Pancreas (tissue), 10 donors: Measurements from ENCODE around the gene LARP7. TPM values are rescaled to one million over a fixed set of nuclear protein-coding genes. Genes with fewer than 3 reads are reported as not detected.
"Not testable (repeated sequence)": the region's sequence is repeated elsewhere in the genome, so short reads cannot be mapped to it uniquely, and the experiment has no call there.

Experiments
- ATAC-seq, 4 donors: fragments of 200-7000 bp; cut with Tn5 transposase; one replicate each; pipeline versions ENCODE4 v1.8.0 to v1.9.1; 2020; ENCODE audit warnings: mild to moderate bottlenecking in 4 of 4, moderate library complexity in 4 of 4
- DNase-seq, 6 donors: peaks; one replicate each; pipeline ENCODE4 v3.0.0-alpha.2; 2020
- FAIRE-seq: peaks from 2 replicates; lab custom pipeline; 2012; peaks lifted over from hg19 to GRCh38; lab: Jason Lieb, UNC
- H3K27ac ChIP-seq, 4 donors: fragments of 200-600 bp; sonication (generic); 1 replicate in 3 of 4; 2 replicates in 1 of 4; pipeline versions ENCODE4 v1.5.0 to v1.8.0; 2020
- H3K27me3 ChIP-seq, 4 donors: fragments of 200-600 bp; one replicate each; pipeline ENCODE4 v1.8.0; 2021
- H3K36me3 ChIP-seq, 3 donors: fragments of 200-600 bp; sonication (generic) in 1 of 3; one replicate each; pipeline versions ENCODE4 v1.5.0 to v1.8.0; 2020 to 2021
- H3K4me1 ChIP-seq, 3 donors: fragments of 200-600 bp; one replicate each; pipeline ENCODE4 v1.8.0; 2021
- H3K4me3 ChIP-seq, 4 donors: fragments of 200-600 bp; sonication (generic) in 2 of 4; one replicate each; pipeline versions ENCODE4 v1.5.0 to v1.8.0; 2020 to 2021
- H3K9me3 ChIP-seq, 4 donors: fragments of 200-600 bp; one replicate each; pipeline ENCODE4 v1.8.0; 2021
- WGBS, 2 donors: extraction: QIAGEN DNeasy Blood & Tissue Kit; methylation state at CpG; one replicate each; pipeline ENCODE4 v1.1.7; 2013; 5-methylcytosine and 5-hydroxymethylcytosine counted together
- intact Hi-C, 3 donors: fragments of 100-400 bp; cut with DNase I; formaldehyde crosslinking; loops; one replicate each; pipeline versions ENCODE4 v1.11.1 to v1.14.2; 2022
- polyA plus RNA-seq, 2 donors: library from polyadenylated mRNA; stranded (reverse); fragments of 200-250 nt; gene quantifications; one replicate each; pipeline ENCODE4 v1.2.3, GENCODE V29; 2013
- total RNA-seq, 6 donors: library from RNA; stranded (reverse); fragmentation: NEBNext Ultra II Directional in 4 of 6; extraction: Animal tissue kit (Norgen Biotek cat#: 25700) in 4 of 6; gene quantifications; one replicate each; pipeline versions ENCODE4 v1.2.1 to v1.2.4, GENCODE V29; 2021 to 2023
- TF ChIP-seq, protein P1 (sequence below), 4 donors: fragments of 200-600 bp; sonication (generic) in 3 of 4; IDR thresholded peaks; one replicate each; pipeline versions ENCODE4 v1.5.0 to v1.8.0; 2021; ENCODE audit warnings: antibody characterized with exemption in 4 of 4
- donor health status: healthy with polysubstance abuse.
- donor health status: DM: no; HTN: no; CAD: no; lungs with moderate emphysema.
- donor health status: DM: no; HTN: no; CAD: no.
- donor health status: control.
- donor health status: control.
- donor health status: Bipolar disorder and iron deficiency.
- donor health status: DM: yes; HTN: yes; CAD: no.
- donor health status: DM: no; HTN: no; CAD: no.
- donor health status: DM: no; HTN: no; CAD: no.
- donor health status: DM: yes; HTN: yes; CAD: no.

LARP7 gene
- total and polyA plus RNA-seq, 8 donors: 8.3 to 33.0 (median 14.8) TPM

DNA sequence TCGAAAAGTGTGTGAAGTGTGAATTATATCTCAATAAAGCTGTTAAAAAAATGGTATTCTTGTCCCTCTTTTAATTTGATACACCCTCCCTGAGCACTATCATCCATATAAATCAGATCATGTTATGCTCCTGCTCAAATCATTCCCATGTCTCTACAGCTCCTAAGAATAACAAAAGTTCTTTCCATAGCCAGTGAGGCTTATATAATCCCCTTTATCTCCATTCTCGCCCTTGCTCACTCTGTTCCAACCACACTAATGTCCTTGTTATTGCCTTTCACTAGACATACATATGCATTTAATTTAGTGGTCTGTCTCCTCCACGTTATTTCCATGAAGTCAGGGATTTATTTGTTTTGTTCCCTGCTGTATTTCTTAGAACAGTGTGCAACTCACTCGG is 10.7 kb upstream of the LARP7 start:
- Histone ChIP-seq H3K27ac (no peak overlapping the region), H3K4me1 (no peaks in the 10 kb centered on the region), H3K27me3 (no peaks in the 10 kb centered on the region), H3K4me3 (no peak overlapping the region), H3K9me3 (no peaks in the 10 kb centered on the region), H3K36me3 (no peaks in the 10 kb centered on the region)
- 84 to 86% methylated on average over 4 of the region's 4 CpGs for WGBS, 2 donors
- DNase-seq (no peak), ATAC-seq (no peak), FAIRE-seq (no peak)
- TF ChIP-seq, protein P1, sequence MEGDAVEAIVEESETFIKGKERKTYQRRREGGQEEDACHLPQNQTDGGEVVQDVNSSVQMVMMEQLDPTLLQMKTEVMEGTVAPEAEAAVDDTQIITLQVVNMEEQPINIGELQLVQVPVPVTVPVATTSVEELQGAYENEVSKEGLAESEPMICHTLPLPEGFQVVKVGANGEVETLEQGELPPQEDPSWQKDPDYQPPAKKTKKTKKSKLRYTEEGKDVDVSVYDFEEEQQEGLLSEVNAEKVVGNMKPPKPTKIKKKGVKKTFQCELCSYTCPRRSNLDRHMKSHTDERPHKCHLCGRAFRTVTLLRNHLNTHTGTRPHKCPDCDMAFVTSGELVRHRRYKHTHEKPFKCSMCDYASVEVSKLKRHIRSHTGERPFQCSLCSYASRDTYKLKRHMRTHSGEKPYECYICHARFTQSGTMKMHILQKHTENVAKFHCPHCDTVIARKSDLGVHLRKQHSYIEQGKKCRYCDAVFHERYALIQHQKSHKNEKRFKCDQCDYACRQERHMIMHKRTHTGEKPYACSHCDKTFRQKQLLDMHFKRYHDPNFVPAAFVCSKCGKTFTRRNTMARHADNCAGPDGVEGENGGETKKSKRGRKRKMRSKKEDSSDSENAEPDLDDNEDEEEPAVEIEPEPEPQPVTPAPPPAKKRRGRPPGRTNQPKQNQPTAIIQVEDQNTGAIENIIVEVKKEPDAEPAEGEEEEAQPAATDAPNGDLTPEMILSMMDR (IDR thresholded peaks at IDR 0.05): no peak
- intact Hi-C loops: no loop called here

DNA sequence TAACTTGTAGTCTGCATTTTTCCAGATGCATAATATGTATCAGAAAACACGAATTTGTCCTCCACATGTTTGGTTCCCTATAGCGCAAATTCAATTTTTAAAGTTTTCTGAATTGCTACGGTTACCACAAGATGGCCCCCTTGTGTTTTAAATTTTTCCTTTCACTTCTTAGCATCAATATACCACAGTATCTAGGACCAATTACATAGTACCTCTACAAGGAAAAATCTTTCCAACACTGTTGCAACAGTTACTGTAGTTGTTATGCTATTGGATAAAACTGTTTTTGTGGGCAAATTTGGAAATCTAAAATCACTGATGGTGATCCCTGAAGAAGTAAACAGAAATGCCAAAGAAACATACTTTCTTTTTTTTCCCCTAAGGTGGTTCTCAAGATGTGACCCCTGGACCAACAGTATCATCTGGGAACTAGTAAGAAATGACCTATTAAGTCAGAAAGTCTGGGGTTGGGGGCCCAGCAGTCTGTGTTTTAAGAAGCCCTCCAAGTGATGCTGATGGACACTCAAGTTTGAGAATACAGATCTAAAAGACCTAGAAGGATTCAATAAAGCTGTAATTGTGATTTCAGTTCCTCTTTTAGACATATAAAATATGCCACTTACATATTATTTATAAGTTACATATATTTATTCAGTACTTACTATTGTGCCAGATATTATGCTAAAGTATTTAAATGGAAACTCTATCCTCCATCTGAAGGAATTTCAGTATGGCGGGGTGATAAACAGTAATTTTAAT is 3.3 kb upstream of the LARP7 start:
- Histone ChIP-seq H3K27ac (no peak overlapping the region), H3K27me3 (no peaks in the 10 kb centered on the region), H3K36me3 (no peaks in the 10 kb centered on the region), H3K9me3 (no peaks in the 10 kb centered on the region), H3K4me1 (peaks cover 8 to 10% (median 9%) of the 10 kb centered on the region in 3 donors), H3K4me3 (no peak overlapping the region)
- intact Hi-C loops: no loop called here
- ATAC-seq: no peak
- FAIRE-seq: peak; percentile 72
- TF ChIP-seq, protein P1 (IDR thresholded peaks at IDR 0.05): peak in 2 of 4 donors; percentile 18 to 21
- no peak for DNase-seq
- WGBS, 2 donors: 29 to 33% methylated on average over 4 of the region's 4 CpGs

DNA sequence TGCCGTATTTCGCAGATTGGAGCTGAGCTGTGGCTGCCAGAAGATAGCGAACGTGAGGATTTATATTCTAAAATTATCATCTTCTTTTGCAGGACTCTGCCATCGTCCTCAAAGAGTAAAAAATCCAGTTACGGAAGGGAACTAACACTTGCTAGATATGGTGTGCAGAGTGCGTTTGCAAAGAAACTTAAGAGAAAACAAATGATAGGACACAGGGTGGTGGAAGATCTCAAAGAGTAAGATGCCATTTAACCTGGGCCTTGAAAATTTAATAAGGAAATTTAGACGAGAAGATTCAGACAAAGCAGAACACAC is 566 bp downstream of the LARP7 start:
- WGBS, 2 donors: 0% methylated on average over 8 of the region's 8 CpGs
- Histone ChIP-seq H3K9me3 (no peaks in the 10 kb centered on the region), H3K27me3 (no peaks in the 10 kb centered on the region), H3K4me3 (peak overlapping the region; percentile 54 to 67 (median 56)), H3K4me1 (peaks cover 8 to 10% (median 9%) of the 10 kb centered on the region in 3 donors), H3K27ac (peak overlapping the region; percentile 91 to 96 (median 92)), H3K36me3 (no peaks in the 10 kb centered on the region)
- intact Hi-C loops: no loop called here
- TF ChIP-seq, protein P1 (IDR thresholded peaks at IDR 0.05): no peak
- no peak for DNase-seq
- peak in 2 of 4 donors; percentile 0 to 3 for ATAC-seq
- FAIRE-seq: no peak

DNA sequence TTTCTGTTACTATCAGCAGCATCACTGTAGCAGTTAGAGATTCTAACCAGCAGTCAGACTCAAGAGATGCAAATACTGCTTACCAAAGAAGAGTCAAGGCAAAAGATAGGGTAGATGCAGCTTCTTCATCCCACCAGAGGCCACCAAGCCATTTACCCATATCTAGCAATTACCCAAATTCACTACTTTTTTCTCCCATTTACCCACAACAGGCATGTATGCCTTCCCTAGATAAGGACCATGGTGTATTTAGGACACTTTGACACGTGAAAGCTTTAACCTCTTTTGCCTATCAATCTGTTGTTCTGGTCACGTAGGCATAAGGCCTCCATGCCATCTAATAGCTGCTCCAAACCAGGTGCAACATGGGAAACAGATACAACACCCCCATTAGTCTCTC is 5.6 kb downstream of the LARP7 start:
- Histone ChIP-seq H3K36me3 (peaks cover 0 to 27% (median 6%) of the 10 kb centered on the region in 3 donors), H3K27me3 (no peaks in the 10 kb centered on the region), H3K4me3 (no peak overlapping the region), H3K4me1 (peaks cover 0 to 9% (median 6%) of the 10 kb centered on the region in 3 donors), H3K9me3 (no peaks in the 10 kb centered on the region), H3K27ac (no peak overlapping the region)
- FAIRE-seq: no peak
- DNase-seq: no peak
- WGBS, 2 donors: 76 to 77% methylated on average over 2 of the region's 2 CpGs
- intact Hi-C loops: loop anchor here in 1 of 3 donors (10.0 kb wide), 1 partner anchor 112 kb away; no protein-coding TSS in a partner anchor
- TF ChIP-seq, protein P1 (IDR thresholded peaks at IDR 0.05): no peak
- no peak for ATAC-seq

DNA sequence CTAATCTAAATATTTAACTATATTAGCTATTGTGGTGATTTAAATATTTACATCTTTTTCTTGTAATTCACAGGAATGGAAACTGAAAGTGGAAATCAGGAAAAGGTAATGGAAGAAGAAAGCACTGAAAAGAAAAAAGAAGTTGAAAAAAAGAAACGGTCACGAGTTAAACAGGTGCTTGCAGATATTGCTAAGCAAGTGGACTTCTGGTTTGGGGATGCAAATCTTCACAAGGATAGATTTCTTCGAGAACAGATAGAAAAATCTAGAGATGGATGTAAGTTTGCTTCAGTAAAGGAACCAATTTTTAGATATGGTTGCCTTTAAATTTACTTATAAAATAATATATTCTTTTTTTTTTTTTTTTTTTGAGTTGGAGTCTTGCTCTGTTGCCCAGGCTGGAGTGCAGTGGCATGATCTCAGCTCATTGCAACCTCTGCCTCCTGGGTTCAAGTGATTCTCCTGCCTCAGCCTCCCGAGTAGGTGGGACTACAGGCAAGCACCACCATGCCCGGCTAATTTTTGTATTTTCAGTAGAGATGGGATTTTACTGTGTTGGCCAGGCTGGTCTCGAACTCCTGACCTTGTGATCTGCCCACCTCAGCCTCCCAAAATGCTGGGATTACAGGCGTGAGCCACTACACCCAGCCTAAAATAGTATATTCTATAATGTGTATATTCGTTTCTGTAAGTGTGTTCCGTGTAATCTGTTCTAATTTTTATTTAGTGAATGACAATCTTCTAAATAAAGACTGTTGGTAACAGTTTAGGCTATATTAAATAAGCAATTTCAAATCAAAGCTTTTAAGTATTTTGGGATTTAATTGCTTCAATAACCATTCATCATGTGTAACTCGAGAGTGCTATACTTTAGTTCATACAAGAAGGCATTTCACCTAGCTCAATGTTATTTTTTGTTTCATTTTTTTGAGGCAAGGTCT is 7.9 kb downstream of the LARP7 start:
- not testable (repeated sequence) for H3K27ac ChIP-seq, FAIRE-seq, H3K9me3 ChIP-seq, H3K4me1 ChIP-seq, H3K27me3 ChIP-seq, ATAC-seq, DNase-seq, H3K4me3 ChIP-seq
- WGBS, 2 donors: 85 to 94% methylated on average over 10 of the region's 10 CpGs
- intact Hi-C loops: loop anchor here in 1 of 3 donors (10.0 kb wide), 1 partner anchor 110 kb away; no protein-coding TSS in a partner anchor
- H3K36me3 ChIP-seq: peaks cover 0 to 42% (median 6%) of the 10 kb centered on the region in 3 donors
